GM04503 (cell line): ENCODE measurements around the gene NTRK2.

Source experiments
- DNase-seq: peaks from one replicate; pipeline ENCODE4 v3.0.0-alpha.2; 2012; ENCODE audit warnings: low read depth

Gene NTRK2

GRCh38 chr9:84818791-84819190 is 149.3 kb downstream of the NTRK2 start:
- DNase-seq = no peak

GRCh38 chr9:84819491-84819991 is 150.0 kb downstream of the NTRK2 start:
- no peak for DNase-seq

- DNase-seq = no peak
Observed at GRCh38 chr9:84821431-84821830, 151.9 kb downstream of the NTRK2 start.

DNA sequence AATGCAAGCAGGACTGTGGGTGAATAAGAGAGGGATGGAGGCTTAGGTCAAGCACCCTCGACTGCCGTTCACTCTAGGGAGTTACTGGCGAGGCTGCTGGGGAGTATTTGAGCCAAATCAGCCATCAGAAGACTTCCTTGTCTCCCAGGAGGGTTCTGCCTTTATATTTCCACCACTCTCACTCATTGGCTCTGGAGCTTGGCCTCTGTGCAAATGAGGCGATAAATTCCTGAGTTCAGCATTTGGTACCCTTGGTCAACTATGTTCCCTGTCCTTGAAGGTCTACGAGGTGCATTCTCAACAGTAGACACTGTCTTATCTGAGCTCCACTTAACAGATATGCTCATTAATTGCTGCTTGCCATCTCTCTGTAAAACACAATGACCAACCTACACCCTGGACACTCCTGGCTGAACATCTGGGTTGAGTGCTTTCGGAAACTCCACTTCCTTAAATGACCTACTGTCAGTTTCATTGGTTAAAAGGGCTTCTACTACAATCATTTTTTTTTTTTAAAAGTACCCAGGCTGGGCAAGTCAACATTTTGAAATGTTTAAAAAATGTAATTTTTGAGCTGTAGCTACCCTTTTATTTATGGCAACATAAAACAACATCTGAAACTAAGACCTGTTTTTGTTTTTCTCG is 153.2 kb downstream of the NTRK2 start:
- no peak for DNase-seq

DNA sequence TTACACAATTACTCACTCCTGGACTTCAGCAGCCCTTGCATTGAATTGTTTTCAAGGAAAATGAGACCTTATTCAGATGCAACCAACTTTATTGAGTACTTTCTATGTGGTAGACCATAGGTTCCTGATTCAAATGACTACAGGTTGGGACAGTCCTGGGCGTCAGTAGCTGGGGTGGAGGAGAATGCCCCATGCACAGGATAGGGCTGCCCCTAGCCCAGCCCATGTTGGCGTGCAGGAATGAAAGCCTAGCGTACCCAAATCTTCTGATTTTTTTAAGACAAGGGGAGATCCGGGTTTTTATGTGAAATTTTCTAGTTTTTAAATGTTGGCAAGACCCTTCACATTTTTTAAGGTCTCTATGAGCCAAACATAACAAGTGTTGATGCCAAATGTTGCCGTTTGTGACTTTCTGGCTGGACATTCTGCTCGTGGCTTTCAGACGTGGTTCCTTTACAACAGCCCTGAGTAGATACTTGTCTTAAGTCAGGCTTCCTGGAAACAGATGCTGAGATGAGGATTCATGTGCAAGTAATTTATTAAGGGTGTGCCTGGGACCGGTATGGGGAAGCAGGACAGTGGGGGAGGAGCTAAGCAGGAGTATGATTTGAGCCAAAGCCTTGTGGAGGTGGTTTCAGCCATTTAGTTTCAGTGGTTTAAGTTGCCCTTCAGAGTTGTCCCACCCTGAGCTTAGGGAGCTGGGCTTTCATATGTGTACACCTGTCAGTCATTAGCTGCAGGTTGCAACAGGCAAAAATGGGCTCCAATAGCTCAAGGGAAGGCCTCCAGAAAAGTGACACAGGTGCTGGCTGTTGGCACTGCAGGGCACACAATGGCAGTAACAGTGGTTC is 154.1 kb downstream of the NTRK2 start:
- DNase-seq = no peak

DNA sequence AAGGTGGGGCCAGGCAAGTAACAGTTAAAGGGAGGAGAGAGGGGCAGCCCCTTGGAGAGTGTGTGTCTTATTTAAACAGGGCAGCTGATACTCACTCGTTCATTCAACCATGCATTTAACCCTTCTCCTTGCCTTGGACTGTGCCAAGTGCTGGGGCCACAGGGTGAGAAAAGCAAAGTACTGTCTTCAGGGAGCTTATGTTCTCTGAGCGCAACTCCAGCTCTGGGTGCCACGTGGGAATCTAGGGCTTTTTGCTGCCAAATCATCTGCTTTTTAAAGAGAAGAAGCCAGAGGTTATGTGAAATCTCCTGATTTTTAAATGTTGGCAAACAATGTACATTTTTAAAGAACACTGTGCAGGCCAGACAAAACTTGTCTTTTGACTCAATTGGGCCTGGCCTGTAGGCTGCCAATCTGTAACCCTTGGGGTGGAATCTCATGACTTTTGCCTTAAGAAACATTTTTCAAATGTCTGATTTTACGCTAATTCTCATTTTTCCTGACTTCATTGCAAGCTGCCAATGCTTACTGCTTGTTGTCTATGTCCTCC is 157.8 kb downstream of the NTRK2 start:
- DNase-seq = no peak

GRCh38 chr9:84828046-84828445 is 158.5 kb downstream of the NTRK2 start:
- DNase-seq = no peak

- no peak for DNase-seq
Observed at GRCh38 chr9:84829471-84829870, 159.9 kb downstream of the NTRK2 start.

GRCh38 chr9:84829997-84830696 is 160.6 kb downstream of the NTRK2 start:
- no peak for DNase-seq

DNA sequence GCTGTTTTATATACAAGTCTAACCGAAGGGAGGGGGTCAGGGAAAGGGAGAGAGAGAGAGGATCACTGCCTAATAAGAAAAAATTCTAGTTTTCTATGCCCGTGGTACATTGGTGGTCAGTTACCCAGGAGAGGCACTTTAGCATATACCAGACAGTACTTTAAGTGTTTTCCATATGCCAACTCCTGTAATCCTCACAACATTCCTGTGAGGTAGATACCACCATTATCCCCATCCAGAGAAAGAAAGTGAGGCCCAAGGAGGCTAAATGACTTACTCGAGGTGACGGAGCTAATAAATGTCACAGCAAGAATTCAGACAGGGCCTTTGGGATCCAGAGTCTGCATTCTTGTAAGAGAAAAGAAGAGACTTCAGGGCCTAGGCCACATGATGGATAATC is 161.8 kb downstream of the NTRK2 start:
- DNase-seq = no peak

DNA sequence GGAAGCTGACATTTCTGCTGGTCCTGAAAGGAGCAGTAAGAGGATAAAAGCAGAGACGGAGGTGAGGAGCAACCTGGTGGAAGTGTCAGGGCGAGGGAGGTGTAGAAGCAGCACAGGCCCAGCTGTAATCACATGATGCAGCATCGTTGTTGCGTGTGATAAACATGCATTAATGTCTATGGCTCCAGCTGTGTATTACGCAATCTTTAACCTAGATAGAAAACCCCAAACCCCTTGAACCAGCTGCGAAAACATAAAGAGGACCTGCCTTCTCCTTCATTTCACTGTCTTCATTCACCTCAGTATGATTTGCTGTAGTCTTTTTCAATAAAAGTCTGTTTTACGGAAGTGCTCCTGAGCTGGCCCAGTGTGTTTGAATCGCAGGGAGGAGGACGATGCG is 162.9 kb downstream of the NTRK2 start:
- no peak for DNase-seq

DNA sequence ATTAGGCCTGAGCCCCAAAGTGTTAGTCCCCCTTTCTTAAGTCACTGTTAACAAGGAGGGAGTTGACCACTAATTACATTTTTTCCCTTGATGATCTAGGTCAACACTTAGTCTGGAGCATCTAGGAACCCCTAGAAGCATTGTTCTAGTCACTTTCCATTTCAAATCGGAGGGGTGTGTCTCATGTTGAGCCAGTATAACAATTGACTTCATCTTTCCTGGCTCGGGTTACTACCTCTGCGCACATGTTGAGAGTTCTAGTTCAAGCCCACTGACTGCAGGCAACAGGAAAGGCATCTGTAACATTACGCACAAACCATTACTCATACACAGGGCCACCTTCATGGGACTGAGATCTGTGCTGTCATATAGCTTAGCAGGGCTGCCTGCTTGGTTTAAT is 164.9 kb downstream of the NTRK2 start:
- DNase-seq = no peak

- DNase-seq = no peak
Observed at GRCh38 chr9:84835745-84836144, 166.2 kb downstream of the NTRK2 start.

DNA sequence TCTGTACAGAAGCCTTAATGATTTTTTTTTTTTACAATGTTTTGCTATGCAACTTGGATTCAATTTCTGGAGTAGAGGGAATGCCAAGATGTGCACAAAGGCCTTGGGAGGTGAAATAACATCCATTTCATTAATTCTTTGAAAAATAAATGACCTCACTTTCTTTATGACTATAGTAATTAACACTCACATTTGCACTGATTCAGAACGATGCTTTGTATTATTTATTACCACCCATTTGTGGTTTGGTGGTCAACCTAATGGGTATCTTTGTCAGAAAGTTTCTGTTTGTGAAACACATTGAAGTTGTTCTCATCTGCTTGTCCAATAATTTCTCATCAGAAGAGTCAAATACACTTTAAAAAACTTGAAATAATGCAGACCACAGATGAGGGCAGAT is 169.3 kb downstream of the NTRK2 start:
- no peak for DNase-seq

- peak; percentile 58 for DNase-seq
Observed at GRCh38 chr9:84839541-84839940, 170.0 kb downstream of the NTRK2 start.

DNA sequence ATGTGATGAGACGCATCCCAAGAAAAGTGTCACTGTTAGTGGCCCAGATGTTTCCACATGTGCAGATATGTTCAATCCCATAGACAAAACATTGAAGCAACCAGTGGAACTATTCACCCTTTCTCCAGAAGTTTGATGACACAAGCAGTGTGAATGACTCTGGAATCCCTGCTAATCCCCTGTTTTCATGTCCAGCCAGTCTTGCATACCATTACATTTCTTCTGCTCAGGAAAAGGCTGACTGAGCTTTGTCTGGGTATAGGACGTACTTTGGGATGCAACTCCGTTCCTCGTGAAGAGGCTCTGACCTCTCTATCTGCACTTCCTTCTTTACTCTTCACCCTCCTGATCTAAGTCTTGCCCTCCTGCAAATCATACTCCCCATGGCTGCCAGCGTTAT is 172.4 kb downstream of the NTRK2 start:
- DNase-seq = no peak

DNA sequence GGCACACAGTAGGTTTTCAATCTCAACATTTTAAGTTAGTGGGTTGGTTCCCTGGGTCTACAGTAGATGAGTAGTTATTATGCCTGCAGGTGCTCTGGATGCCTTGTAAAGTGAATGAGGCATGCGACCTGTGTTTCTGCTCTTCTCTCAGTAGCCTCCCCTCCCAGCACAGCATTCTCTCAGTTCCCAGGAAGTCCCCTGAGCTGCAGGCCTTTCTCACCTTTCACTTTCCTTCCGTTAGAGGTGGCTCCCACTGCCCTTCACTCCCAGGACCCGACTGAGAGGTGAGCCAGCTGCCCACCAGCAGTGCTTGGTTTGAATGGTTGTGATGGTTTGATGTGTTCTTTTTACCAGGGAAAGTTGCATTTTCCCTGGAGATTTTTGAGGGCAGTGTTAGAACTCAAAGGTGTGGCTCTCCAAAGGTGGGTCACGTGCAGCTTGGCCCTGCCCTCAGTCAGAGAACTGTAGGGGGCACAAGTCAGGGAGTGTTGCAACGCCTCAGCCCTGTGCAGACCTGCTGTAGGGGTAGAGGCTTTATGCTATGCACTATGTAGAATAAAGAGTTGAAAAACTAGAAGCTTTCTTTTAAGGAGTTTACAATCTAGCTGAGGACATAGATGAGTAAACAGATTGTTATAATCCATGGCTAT is 173.8 kb downstream of the NTRK2 start:
- DNase-seq = no peak

GRCh38 chr9:84845956-84846900 is 176.7 kb downstream of the NTRK2 start:
- DNase-seq = no peak

- no peak for DNase-seq
Observed at GRCh38 chr9:84846906-84847305, 177.4 kb downstream of the NTRK2 start.

DNA sequence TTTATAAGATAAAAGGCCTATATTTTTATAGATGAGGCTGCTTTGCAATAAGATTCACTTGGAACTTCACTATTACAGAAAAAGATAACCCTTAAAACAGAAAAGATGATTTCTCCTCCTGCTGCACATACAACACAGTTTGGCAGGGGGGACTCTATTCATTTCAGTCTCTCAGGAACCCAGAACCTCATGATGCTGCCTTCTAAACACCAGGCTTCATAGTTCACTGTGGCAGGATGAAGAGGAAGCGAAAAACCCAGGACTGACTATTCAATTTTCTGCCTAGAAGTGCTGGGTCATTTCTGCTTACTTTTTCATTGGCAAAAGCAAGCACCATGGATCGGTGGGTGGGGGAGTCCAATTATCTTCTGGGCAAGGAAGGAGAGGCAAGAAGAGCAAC is 179.5 kb downstream of the NTRK2 start:
- no peak for DNase-seq

GRCh38 chr9:84850830-84851392 is 181.4 kb downstream of the NTRK2 start:
- no peak for DNase-seq
